K562 (cell line): Measurements from ENCODE around the gene GMPR2. TPM values are rescaled to one million over a fixed set of nuclear protein-coding genes. Genes with fewer than 3 reads are reported as not detected.

ENCODE experiments used
- CBX1 ChIP-seq: sonication (generic); IDR thresholded peaks from 2 replicates; pipeline ENCODE4 v1.6.1; 2016; ENCODE audit warnings: antibody characterized with exemption, low read depth, mild to moderate bottlenecking
- CHCHD3 ChIP-seq: fragments of 250-450 bp; sonication (Bioruptor Pico); IDR thresholded peaks from 2 replicates; pipeline ENCODE4 v2.1.2; 2022; ENCODE audit warnings: mild to moderate bottlenecking
- CHD1 ChIP-seq: fragments of 200-600 bp; sonication (generic); IDR thresholded peaks from one replicate; pipeline ENCODE4 v1.6.1; 2012; ENCODE audit warnings: mild to moderate bottlenecking, moderate library complexity, low read length, inconsistent platforms
- COPS2 ChIP-seq: fragments of 450-650 bp; conservative IDR thresholded peaks from 2 replicates; pipeline ENCODE4 v1.6.1; 2016; ENCODE audit warnings: mild to moderate bottlenecking, moderate library complexity
- CREM ChIP-seq: IDR thresholded peaks from 2 replicates; pipeline ENCODE4 v1.6.1; 2014; ENCODE audit warnings: antibody characterized with exemption, low read depth
- DACH1 ChIP-seq: fragments of 450-650 bp; IDR thresholded peaks from 2 replicates; pipeline ENCODE4 v1.6.1; 2018; ENCODE audit not compliant: partially characterized antibody
- HCFC1 ChIP-seq: IDR thresholded peaks from 2 replicates; pipeline ENCODE4 v1.6.1; 2012; ENCODE audit warnings: low read depth, low read length, improper control_type of control experiment
- MAFK ChIP-seq: IDR thresholded peaks from 2 replicates; pipeline ENCODE4 v1.6.1; 2011; ENCODE audit warnings: low read length, improper control_type of control experiment
- NFRKB ChIP-seq: fragments of 450-650 bp; IDR thresholded peaks from 2 replicates; pipeline ENCODE4 v1.6.1; 2016; ENCODE audit warnings: low read depth
- POLR2B ChIP-seq: fragments of 450-650 bp; IDR thresholded peaks from 2 replicates; pipeline ENCODE4 v1.6.1; 2018; ENCODE audit warnings: low read depth; ENCODE audit not compliant: partially characterized antibody
- POLR3A ChIP-seq: IDR thresholded peaks from 2 replicates; pipeline ENCODE4 v1.6.1; 2011; ENCODE audit warnings: borderline replicate concordance, mild to moderate bottlenecking, moderate library complexity; ENCODE audit not compliant: insufficient read length, insufficient read depth; ENCODE audit errors: extremely low read depth
- RB1 ChIP-seq: fragments of 450-650 bp; IDR thresholded peaks from 2 replicates; pipeline ENCODE4 v1.6.1; 2017; ENCODE audit warnings: low read depth, mild to moderate bottlenecking
- SP2 ChIP-seq: IDR thresholded peaks from 2 replicates; pipeline ENCODE4 v1.6.1; 2011; ENCODE audit warnings: mild to moderate bottlenecking, low read depth, low read length, moderate library complexity; ENCODE audit not compliant: poor library complexity, severe bottlenecking; ENCODE audit errors: extremely low read depth
- SRF ChIP-seq, 2 experiments: fragments of 250-450, 450-650 bp in 1 of 2; sonication (Bioruptor Pico) in 1 of 2; sonication (generic) in 1 of 2; formaldehyde crosslinking; IDR thresholded peaks; 2 replicates each; pipeline versions ENCODE4 v1.5.0 to v1.5.1; 2020 to 2022; ENCODE audit warnings: mild to moderate bottlenecking in 1 of 2, missing genetic modification reagents in 1 of 2
- SUPT5H ChIP-seq: fragments of 450-650 bp; IDR thresholded peaks from 2 replicates; pipeline ENCODE4 v1.6.1; 2016
- TAF9B ChIP-seq: fragments of 450-650 bp; IDR thresholded peaks from 2 replicates; pipeline ENCODE4 v1.6.1; 2018; ENCODE audit warnings: mild to moderate bottlenecking; ENCODE audit not compliant: partially characterized antibody
- TEAD1 ChIP-seq, 2 experiments: fragments of 450-650 bp in 1 of 2; sonication (generic) in 1 of 2; formaldehyde crosslinking; IDR thresholded peaks; 2 replicates each; pipeline versions ENCODE4 v1.4.0 to v1.8.0; 2020 to 2022; ENCODE audit warnings: mild to moderate bottlenecking in 2 of 2, missing genetic modification reagents in 1 of 2
- TRIM28 ChIP-seq: fragments of 450-650 bp; IDR thresholded peaks from 2 replicates; pipeline ENCODE4 v1.6.1; 2017
- ZBTB1 ChIP-seq: sonication (generic); formaldehyde crosslinking; IDR thresholded peaks from 2 replicates; pipeline ENCODE4 v1.8.1; 2023; ENCODE audit warnings: missing genetic modification reagents, low read depth, mild to moderate bottlenecking, borderline replicate concordance
- polyA plus RNA-seq, 8 experiments: library from polyadenylated mRNA; depleted of rRNA in 4 of 8; stranded (reverse) in 5 of 8; unstranded in 3 of 8; fragments of >200 nt; fragmentation: Nextera tagmentation in 2 of 8; fragmentation: Illumina TruSeq in 1 of 8; extraction: Ambion mirVana in 2 of 8; extraction: Trizol in 1 of 8; gene quantifications; 2 replicates each; pipeline versions ENCODE4 v1.2.1 to v1.2.3, GENCODE V29; 2011 to 2014; ENCODE audit warnings: inconsistent platforms in 1 of 8, missing spikeins in 1 of 8
- total RNA-seq, 7 experiments: library from RNA; depleted of rRNA in 6 of 7; stranded (reverse); fragments of >200 nt in 6 of 7; fragmentation: Illumina TruSeq in 2 of 7; extraction: Trizol in 2 of 7; gene quantifications; 2 replicates each; pipeline versions ENCODE4 v1.2.1 to v1.2.3, GENCODE V29; 2011 to 2021; ENCODE audit warnings: low replicate concordance in 1 of 7
- TF ChIP-seq, protein P1 (sequence below), 3 experiments: IDR thresholded peaks in 2 of 3; conservative IDR thresholded peaks in 1 of 3; 2 replicates each; pipeline ENCODE4 v1.5.1; 2011 to 2012; ENCODE audit warnings: low read length in 3 of 3, mild to moderate bottlenecking in 3 of 3, control low read depth in 2 of 3, improper control_type of control experiment in 1 of 3, inconsistent platforms in 1 of 3, low read depth in 1 of 3, mixed read lengths in 1 of 3, moderate library complexity in 1 of 3; ENCODE audit not compliant: insufficient read depth in 2 of 3
- TF ChIP-seq, protein P2 (sequence below): fragments of 200-400 bp; formaldehyde crosslinking; IDR thresholded peaks from 2 replicates; pipeline ENCODE4 v1.6.1; 2017; ENCODE audit warnings: mild to moderate bottlenecking, low read depth, low read length, moderate library complexity
- TF ChIP-seq, protein P3 (sequence below): fragments of 450-650 bp; IDR thresholded peaks from 2 replicates; pipeline ENCODE4 v1.6.1; 2017; ENCODE audit warnings: mild to moderate bottlenecking, moderate library complexity

The GMPR2 gene
- total and polyA plus RNA-seq, 9 of the 15 experiments (the other 6 are each of a cell fraction or from before 2014, with no cell fraction given): 26.4 to 67.4 (median 36.3) TPM

DNA sequence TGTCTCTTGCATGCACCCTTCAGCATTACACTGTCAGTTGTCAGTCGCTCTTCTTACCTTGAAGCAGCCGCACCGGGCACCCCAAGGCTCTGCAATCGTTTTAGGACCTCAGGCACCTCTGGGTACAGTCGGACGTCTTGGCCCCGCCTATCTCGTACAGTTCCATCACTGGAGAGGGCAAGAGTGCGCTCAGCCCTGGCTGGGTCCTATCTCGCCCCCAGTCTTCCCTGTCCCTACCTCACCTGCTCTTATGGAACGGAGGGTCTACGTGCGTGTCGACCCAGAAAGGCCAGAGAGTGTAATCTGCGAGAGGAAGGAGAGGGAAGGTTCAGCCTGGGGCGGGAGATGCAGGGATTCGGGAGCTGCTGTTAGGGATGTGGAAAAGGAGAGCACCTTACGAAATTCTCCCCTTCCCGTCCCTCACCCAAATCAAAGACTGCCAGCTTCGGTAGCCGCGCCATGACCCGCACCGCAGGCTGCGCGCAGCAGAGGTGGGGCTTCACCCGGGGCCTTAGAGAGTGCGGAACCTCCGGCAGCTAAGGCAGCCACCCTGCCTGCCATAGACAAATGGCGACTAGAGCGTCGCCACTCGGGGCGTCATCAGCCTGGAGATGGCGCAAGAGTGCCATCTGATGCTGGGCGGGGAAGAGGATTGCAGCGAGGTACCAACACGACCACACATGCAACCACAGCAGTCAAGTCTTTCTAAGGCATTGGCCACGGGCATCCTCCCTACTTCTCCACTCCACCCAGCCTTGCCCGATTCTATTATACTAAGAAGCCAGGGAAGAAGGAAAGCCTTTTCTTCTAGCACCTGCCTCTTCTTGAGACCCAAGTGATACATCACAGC, 17.0 kb upstream of the GMPR2 start, which contains the start of gene MDP1 (continued):
- TF ChIP-seq, protein P1, sequence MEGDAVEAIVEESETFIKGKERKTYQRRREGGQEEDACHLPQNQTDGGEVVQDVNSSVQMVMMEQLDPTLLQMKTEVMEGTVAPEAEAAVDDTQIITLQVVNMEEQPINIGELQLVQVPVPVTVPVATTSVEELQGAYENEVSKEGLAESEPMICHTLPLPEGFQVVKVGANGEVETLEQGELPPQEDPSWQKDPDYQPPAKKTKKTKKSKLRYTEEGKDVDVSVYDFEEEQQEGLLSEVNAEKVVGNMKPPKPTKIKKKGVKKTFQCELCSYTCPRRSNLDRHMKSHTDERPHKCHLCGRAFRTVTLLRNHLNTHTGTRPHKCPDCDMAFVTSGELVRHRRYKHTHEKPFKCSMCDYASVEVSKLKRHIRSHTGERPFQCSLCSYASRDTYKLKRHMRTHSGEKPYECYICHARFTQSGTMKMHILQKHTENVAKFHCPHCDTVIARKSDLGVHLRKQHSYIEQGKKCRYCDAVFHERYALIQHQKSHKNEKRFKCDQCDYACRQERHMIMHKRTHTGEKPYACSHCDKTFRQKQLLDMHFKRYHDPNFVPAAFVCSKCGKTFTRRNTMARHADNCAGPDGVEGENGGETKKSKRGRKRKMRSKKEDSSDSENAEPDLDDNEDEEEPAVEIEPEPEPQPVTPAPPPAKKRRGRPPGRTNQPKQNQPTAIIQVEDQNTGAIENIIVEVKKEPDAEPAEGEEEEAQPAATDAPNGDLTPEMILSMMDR (IDR thresholded peaks at IDR 0.05 in 2 of 3, conservative IDR thresholded peaks at IDR 0.05 in 1 of 3; ENCODE audit: insufficient read depth in 2 of 3, low read depth in 1 of 3, low read length in 3 of 3): peak; percentile 77 to 82 (median 79)
- TF ChIP-seq, protein P2, sequence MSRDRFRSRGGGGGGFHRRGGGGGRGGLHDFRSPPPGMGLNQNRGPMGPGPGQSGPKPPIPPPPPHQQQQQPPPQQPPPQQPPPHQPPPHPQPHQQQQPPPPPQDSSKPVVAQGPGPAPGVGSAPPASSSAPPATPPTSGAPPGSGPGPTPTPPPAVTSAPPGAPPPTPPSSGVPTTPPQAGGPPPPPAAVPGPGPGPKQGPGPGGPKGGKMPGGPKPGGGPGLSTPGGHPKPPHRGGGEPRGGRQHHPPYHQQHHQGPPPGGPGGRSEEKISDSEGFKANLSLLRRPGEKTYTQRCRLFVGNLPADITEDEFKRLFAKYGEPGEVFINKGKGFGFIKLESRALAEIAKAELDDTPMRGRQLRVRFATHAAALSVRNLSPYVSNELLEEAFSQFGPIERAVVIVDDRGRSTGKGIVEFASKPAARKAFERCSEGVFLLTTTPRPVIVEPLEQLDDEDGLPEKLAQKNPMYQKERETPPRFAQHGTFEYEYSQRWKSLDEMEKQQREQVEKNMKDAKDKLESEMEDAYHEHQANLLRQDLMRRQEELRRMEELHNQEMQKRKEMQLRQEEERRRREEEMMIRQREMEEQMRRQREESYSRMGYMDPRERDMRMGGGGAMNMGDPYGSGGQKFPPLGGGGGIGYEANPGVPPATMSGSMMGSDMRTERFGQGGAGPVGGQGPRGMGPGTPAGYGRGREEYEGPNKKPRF: no peak
- TF ChIP-seq SUPT5H (peak; percentile 81), TRIM28 (peak; percentile 45; the same call in 1 of the 2 replicates), POLR2B (peak; percentile 79), CHCHD3 (no peak), POLR3A (no peak), HCFC1 (peak; percentile 75), SRF (CRISPR knock-in tag; IDR thresholded peaks at IDR 0.05) (0 out of 4 replicates have a peak, but pooled peaks of 1 of the 2 experiments have one; percentile 36), NFRKB (peak; percentile 61; the same call in 1 of the 2 replicates), RB1 (peak; percentile 39; the same call in 1 of the 2 replicates), CREM (peak; percentile 97), CBX1 (0 out of 2 replicates have a peak, but pooled peaks have one; percentile 41), SP2 (peak; percentile 84), TAF9B (peak; percentile 62), DACH1 (no peak), ZBTB1 (no peak), CHD1 (no peak), TEAD1 (CRISPR knock-in tag; IDR thresholded peaks at IDR 0.05) (peak; percentile 9 to 76; a peak in 2 of 4 replicates), COPS2 (no peak), MAFK (no peak)
- TF ChIP-seq, protein P3, sequence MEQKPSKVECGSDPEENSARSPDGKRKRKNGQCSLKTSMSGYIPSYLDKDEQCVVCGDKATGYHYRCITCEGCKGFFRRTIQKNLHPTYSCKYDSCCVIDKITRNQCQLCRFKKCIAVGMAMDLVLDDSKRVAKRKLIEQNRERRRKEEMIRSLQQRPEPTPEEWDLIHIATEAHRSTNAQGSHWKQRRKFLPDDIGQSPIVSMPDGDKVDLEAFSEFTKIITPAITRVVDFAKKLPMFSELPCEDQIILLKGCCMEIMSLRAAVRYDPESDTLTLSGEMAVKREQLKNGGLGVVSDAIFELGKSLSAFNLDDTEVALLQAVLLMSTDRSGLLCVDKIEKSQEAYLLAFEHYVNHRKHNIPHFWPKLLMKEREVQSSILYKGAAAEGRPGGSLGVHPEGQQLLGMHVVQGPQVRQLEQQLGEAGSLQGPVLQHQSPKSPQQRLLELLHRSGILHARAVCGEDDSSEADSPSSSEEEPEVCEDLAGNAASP: no peak
